HS-27A (cell line): ENCODE data around the gene KLHL30.

Experiments
- DNase-seq: peaks from one replicate; pipeline ENCODE4 v3.0.0-alpha.2; 2012; ENCODE audit warnings: low read depth, missing footprints

KLHL30 gene, protein sequence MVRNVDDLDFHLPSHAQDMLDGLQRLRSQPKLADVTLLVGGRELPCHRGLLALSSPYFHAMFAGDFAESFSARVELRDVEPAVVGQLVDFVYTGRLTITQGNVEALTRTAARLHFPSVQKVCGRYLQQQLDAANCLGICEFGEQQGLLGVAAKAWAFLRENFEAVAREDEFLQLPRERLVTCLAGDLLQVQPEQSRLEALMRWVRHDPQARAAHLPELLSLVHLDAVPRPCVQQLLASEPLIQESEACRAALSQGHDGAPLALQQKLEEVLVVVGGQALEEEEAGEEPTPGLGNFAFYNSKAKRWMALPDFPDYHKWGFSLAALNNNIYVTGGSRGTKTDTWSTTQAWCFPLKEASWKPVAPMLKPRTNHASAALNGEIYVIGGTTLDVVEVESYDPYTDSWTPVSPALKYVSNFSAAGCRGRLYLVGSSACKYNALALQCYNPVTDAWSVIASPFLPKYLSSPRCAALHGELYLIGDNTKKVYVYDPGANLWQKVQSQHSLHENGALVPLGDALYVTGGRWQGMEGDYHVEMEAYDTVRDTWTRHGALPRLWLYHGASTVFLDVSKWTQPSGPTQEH

DNA sequence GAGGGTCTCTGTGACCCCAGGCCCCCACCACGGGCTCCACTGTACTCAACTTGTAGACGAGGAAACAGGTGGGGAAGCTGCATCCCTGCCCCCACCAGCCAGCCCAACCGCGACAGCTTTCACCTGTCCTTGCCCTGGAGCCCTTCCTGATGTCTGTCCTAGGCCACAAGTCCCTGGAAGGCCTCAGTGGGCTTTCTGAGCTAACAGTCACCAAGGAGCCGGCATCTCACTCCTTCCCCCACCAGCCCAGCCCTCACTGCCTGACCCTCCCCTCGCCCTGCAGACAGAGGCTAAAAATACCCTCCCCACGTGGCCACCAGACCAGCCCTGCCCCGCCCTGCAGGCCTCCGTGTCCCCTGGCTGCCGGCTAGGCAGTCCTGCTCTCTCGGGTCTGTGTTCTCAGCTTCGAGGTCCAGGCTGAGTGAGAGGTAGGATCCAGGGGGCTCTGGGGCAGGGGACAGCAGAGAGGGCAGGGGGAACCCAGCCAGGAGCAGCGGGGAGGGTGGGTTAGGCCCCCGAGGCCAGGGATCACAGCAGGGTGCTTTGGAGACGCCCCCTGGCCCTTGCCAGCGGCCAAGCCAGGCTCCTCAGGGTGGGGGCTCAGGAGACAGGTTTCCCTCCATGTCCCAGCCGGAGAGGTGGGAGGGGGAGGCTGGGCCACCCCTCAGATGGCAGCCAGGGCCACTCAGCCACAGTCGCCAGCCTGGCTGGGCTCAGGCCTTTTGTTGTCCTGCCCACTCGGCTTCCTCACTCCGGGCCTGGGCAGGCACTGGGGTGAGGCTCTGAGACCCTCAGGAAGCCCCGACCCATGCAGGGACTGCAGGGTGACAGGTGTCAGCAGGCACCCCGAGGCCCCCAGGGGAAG lies at the start of gene KLHL30:
KLHL30 (plus strand) TSS at position 338 of the 865 bp plus-strand sequence. CDS start 2,087 bp downstream, outside the sequence.
- no peak for DNase-seq

DNA sequence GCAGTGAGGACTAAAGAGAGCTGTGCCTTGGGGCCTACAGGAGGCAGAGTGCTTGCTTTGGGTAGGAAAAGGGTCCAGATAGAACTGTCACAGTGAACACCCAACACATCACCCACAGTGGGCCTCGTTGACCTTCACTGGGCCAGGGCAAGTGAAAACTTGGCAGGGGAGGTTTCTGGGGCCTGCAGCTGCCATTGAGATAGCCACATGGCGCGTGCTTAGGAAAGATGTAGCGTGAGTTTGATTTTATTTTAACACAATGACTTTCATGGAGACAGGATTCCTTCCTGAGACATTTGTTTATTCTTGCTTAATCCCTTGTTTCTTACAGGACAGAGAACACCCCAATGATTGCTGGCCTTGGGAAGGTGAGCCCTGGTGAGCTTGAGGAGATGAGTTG lies 47.6 kb upstream of the KLHL30 start:
- no peak for DNase-seq

DNA sequence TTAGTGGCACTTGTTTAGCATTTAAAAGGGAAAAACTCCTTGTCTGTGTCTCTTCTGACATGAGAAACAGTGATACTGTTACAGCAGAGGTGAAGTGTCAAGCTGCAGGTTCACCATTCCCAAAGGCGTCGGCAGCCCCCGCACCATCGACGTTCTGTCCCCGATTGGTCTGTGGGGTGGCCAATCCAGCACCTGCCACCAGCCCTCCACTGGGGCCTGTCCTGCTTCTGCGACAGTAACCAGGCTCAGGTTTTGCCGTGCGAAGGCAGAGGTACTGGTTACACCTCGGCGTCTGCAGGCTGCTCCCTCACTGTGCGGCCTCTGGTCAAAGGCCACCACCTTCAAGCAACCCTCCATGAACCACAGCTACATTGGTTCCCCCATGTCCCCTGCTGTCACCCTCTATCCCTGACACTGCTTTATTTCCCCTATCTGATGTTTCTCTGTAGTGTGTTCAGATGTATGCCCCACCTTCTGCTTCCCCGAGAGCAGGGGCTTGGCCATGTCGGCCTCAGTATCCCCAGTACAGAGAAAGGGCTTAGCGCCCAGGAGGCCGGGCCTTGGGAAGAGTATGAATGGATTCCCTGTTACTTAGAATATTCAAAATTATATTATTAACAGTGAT lies 46.9 kb upstream of the KLHL30 start:
- DNase-seq: no peak

DNA sequence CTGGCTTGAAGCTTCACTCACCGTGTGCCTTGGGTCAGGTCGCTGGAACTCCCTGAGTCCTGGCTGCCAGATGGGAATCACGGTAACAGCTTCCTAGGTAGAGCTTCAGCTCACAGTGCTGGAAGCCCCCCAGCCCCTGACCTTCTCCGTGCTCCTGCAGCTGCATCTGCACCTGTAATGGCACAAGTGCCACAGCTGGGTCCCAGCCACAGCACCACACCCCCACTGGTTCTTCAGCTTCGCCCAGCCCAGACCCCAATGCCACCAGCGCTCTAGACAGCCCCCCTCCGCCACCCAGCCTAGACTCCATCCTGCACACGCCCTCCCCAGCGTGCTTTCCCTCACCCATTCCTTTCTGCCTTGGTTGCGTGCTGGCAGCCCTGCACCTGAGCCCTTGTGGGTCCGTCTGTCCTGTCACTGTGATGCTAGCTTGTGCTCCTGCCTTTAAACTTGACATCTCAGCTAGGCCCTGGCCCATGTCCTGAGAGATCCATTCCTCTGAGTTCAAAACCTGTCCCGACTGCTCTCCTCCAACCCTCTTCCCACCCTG lies 45.9 kb upstream of the KLHL30 start:
- DNase-seq: no peak

DNA sequence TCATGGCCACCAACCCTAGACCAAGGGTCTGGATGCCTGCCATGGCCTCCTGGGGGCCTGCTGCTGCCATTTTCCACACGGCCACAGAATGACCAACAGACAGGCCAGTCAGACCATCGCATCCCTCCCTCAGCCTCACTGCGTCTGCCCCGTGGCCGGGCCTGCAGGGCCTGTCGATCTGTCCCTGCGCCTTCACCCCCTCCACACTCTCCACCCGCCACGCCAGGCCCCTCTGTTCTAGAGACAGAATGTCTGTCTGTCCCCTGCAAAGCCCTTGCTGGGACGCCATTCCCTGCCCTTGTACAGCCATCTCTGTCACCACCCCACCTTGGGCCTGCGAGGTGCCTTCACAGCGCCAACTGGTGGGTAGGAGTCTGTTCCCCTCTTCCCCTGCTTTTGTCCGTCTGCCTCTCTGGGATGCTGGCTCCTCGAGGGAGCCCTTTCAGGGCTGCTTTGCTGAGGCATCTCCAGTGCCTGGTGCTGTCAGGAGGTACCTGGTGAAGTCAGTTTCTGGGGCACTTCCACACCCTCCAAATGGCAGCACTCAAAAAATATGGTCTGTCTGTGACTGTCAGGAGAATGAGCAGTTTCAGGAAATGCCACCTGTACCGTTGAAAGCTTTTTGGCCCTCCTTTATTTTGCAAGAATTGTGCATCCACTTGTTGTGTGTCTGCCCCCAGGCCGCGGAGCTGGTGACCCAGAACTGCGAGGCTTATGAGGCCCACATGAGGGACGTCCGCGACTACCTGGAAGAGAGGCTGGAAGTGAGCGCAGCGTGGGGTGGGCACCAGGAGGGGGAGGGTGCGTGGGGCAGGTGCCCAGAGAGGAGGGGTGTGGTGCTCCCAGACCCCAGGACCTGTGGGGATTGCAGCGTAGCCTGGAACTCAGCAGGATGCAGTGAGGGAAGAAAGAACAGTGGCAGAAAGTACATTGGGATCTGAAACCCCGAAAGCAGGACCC lies 45.0 kb upstream of the KLHL30 start:
- no peak for DNase-seq

DNA sequence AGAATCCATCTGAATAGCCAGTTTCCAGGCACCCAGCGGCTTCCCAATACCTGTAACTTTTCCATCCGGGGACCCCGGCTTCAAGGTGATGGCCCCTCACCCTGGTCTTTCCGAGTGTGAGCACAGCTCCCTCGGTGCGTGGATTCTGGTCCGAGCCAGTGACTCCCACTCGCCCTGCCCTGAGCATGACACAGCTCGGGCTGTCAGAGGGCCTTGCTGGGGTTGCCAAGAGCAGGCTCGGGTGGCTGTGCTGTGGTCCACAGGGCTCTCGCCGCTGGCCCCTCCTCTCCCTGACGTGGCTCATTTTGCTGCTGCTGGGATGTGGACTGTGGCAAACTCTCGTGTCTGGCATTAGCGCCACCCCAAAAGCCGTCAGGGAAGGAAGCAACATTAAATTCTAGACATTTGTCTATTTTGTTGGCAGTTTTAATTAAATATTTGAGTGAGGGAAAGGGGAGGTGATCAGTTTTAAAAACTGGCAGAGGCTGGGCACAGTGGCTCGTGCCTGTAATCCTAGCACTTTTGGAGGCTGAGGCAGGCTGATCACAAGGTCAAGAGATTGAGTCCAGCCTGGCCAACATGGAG lies 43.9 kb upstream of the KLHL30 start:
- no peak for DNase-seq

DNA sequence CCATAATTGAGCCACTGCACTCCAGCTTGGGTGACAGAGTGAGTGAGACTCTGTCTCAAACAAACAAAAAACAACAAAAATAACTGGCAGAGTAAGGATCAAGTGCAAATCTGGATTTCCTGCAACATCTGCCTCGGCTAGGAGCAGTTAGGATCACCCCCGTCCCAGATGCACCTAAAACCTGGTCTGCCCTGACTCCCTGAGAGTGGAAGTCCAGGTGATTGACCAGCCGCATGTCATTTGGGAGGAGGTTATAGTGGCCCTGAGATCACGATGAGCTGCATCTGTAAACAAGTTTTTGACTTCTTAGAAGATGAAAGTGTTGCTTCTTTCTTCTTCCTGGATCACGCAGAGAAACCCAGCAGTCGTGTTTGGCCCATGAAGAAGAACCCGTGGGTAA lies 43.3 kb upstream of the KLHL30 start:
- no peak for DNase-seq

DNA sequence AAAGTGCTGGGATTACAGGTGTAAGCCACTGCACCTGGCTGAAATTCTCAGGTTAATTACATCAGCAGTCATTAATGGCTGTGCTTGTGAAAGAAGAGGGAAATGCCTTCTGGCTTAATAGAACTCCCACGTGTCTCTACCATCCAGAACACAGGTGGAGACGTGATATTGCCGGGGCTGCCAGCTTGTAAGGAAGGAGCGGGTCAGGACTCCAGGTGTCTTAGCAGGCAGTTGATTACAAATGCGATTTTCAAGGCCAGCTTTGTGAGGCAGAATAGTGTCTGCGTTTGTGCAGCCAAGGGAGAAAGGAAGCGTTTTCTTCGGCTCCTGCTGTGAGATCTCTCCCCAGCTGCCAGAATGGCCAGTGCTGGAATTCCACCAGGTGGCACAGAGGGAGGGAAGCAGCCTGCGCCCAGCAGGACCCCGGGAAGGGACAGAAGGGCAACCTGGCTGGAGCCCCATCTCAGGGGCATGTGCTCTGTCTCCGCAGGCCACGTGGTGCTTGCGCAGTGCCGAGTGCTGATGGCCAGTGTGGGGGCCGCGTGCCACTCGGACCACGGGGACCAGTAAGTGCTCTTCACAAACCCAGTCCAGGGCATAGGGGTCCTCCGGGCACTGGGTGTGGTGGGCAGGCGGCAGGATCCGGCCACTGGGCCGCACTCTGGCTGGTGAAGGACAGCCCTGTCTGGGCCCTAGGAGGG lies 42.0 kb upstream of the KLHL30 start:
- DNase-seq: no peak

DNA sequence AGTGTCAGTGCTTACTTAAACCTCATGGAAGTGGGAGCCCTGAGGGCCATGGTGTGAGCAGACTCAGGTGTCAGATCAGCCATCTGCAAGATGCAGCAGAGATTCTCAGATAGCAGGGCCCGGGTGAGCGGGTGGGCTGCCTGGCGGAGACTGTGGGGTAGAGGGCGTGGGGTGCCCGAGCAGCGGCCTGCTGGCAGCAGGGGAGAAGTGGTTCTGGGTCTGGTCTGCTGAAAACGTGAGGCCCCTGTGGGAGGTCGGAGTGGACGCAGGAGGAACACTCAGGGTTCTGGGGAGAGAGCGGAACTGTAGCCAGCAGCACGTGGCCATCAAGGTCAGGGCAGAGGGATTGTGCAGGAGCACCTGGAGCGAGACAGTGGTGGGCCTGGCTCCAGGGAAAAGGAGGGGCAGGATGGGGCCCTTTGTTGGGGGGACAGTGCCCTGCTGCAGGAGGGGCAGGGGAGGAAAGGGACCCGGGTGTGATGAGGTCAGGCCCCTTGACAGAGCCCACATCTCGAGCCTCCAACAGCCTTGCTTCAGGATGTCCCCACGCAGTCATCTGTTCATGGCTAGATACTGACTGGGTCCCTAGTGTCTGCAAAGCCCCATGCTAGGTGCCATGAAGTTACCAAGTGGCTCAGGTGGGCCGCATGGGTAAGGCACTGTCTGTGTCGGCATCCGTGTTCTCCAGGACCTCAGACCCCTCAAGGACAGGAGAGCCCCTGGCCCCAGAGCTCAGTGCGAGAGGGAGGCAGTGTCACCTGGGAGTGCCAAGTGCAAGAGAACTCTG lies 41.1 kb upstream of the KLHL30 start:
- DNase-seq: no peak

DNA sequence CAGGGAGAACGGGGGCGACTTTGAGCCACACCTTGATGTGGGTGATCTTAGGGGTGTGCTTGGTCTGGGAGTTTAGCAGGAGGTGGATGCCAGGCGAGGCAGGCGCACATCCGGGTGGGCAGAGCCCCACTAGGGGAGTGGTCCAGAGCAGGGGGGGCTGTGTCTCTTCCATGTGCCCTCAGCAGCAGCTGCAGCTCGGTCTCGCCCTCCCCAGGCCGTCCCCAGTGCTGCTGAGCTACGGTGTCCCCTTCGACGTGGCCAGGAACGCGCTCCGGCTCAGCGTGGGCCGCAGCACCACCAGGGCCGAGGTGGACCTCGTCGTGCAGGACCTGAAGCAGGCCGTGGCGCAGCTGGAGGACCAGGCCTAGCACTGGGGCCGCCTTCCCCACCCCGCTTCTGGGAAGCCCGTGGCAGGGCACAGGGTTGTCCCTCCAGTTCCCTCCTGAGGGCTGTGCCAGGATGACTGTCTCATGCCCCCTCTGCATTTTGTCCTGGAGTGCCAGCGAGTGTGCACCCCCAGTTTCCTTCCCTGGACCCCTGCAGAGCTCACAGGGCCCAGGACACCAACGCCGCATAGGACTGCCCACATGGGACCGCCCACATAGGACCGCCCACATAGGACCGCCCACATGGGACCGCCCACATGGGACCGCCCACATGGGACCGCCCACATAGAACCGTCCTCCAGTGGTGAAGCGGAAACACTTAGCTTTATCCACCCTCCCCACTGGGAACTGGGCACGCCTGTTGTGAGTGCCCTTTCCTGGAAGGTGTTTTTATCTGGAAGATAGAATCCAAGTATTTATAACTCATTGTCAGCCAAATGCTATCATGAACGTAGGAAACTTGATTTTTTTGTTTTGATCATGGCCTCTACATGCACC lies 40.2 kb upstream of the KLHL30 start:
- DNase-seq: no peak

DNA sequence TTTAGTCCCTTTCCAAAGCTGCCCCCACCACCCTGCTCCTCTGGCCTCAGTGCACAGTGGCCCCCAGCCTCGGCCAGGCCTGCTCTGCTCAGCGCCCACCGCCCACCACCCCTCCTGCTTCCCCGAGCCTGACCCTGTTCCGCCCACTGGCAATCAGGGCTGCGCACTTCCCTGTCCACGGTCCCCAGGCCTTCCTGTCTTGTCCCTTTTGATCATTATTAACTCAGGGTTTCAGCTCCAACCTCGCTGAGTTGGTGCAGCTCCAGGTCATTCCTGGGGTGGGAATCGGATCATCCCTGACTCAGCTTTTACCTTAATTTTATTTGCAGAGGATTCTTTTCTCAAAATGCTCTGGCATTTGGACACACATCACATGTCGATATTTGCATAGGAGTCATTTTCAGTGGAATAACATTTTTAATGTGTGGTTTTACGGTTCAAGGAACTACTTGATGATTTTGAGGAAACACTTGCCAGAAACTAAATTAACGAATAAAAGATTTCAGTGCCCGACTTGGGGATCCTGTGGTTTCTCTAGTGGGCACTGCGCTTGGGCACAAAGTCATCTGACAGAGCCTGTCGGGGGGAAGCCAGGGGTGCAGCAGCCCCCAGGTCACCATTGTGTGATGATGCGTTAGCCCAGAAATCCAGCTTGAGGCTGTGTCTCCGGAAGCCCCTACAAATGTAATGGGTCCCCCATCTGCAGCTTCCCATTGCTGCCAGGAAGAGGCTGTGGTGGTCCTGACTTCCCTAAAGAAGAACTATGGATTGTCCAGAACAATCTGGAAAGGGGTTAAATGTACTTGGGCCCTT lies 39.4 kb upstream of the KLHL30 start:
- DNase-seq: no peak

DNA sequence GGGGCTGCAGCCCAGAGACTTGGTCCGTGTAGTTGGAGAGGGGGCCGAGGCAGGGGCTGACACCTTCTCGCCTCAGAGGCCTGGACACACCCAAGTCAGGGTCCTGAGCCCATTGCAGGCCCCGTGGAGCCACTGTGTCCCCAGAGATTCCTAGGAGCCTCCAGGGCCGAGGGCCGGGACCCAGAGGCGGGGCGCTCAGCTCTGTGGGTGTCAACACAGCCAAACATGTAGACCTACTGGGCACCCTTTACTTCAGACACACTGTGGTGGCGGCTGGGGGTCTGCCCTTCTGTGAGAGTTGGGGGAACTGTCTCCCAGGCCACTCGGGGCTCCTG lies 38.8 kb upstream of the KLHL30 start:
- DNase-seq: no peak

DNA sequence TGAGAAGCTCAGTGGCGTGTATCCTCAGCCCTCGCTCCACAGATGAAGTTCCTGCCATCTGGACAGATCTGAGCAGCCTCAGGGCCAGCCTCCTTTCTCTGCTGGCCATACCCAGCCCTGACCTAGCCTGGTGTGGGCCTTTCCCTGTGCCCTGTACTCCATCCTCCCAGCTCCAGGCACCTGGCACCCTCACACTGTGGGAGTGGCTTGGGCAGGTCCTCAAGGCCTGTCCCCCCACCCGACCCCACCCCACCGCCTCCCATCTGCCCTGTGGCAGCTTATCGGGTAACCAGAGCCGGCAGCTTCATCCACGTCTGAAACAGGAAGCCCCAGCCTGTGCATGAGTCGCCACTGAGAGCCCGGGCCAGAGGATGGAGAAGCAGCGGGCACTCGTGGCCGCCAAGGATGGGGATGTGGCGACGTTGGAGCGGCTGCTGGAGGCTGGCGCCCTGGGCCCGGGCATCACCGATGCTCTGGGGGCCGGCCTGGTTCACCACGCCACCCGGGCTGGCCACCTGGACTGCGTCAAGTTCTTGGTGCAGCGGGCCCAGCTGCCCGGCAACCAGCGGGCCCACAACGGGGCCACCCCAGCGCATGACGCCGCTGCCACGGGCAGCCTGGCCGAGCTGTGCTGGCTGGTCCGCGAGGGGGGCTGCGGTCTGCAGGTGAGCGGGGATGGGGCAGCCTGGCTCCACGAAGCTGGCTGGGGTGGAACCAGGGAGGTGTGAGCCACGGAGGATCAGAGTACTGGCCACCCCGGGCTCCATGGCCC lies 38.2 kb upstream of the KLHL30 start, which contains the start of gene ESPNL:
ESPNL (plus strand) TSS at position 292 of the 772 bp plus-strand sequence; CDS start at position 372, 80 bp downstream.
- no peak for DNase-seq

DNA sequence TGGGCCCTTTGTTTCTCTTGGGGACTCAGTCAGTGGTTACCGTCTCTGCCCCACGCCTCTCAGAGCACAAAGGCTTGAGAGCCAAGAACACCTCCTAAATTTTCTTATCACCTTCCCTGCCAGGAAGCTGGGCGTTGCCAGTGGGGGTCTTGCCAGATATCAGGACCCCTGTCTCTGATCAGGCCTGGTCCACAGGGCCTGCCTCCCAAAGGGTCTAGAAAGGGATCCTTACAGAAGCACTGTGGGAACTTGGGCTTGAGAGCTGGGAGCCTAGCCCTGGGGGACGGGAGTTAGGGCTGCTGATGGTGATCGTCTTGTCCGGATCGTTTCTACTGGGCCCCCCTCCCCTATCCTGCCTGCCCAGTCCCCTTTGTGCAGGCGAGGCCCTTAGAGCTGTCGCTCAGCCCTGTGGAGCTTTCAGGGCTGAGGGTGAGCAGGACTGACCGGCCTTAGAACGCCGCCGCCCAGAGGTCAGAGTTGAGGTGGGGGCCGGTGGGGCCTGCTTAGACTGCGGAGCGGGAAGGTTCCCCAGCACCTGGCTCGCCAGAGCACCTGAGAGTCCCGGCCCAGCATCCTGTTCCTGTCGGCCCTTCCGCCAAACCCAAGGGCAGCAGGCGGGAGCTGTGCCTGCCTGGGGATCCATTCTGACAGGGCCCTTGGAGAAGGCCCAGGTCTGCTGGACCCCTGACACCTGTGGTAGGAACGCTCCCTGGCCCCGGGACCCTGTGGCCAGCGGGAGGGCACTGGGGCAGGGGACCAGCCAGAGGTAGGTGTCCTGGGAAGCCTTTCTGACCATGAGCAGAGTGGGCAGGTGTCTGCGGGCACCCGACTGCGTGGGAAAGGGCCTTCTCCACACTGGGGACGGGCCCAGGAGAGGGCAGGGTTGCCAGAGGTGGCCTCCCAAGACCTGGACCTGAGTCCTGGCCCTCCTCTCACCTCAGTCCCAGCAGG lies 37.4 kb upstream of the KLHL30 start:
- no peak for DNase-seq
